ENCODE measurements around the gene REEP6. TPM values are rescaled to one million over a fixed set of nuclear protein-coding genes. Genes with fewer than 3 reads are reported as not detected.
A peak's percentile ranks its signal among the peaks of the same experiment; 100 is the strongest.

Gene REEP6
- total and polyA plus RNA-seq, 2 of the 8 experiments (the other 6 are each of a cell fraction or from before 2014, with no cell fraction given): 12.6 to 20.7 TPM

DNA sequence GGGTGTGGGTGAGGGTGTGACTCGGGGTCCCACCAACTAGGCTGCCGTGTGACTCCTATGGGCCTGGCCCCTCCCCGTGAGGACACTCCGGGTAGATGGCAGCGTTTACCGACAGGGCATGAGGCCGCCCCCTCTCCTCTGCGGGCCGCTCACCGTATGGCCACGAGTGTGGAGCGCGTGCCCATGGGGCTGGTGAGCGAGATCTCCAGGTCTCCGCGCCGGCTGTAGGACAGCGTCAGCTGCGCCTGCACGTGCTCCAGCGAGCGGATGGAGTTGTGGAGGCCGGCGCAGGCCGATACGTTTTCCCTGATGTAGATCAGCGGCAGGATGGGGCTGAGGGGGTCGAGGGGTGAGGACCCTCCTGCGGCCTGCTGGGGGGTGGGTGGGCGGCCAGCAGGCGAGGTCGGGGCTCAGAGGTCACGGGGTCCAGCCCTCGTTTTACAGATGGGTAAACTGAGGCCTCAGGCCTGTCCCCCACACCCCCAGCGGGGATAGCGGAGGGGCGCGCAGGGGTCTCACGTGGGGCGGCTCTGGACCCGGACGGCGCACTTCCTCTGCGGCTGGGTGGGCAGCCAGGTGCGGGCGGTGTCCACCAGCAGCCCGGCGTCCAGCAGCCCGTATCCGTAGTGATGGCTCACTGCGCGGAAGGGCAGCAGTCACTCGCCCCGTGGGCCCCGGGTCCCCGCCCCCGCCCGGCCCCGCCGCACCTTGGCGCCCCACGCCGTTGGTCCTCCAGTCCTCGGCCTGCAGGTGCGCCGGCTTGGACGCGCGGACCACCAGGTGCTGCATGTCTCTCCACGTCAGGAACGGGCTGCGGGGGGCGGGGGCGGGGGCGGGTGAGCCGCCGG lies 7.6 kb upstream of the REEP6 start:
- no peak overlapping the region for H2AK5ac ChIP-seq (ENCODE audit: low read depth, low read length)
- no peak overlapping the region for H3K4me2 ChIP-seq (ENCODE audit: insufficient read depth in 1 of 2, low read depth in 2 of 2, low read length in 2 of 2)
- H2BK20ac ChIP-seq (ENCODE audit: low read length): no peak overlapping the region
- no peak overlapping the region for H2BK12ac ChIP-seq (ENCODE audit: low read depth, low read length)
- H3K23ac ChIP-seq (ENCODE audit: insufficient read length): no peak overlapping the region
- no peaks in the 10 kb centered on the region; the same call in 1 of the 2 replicates for H3K79me1 ChIP-seq (ENCODE audit: low read depth, low read length)
- CTCF ChIA-PET (ENCODE audit: partially characterized antibody): no interaction called here
- no peak overlapping the region for H3K27ac ChIP-seq (ENCODE audit: low read depth, low read length)
- no peak overlapping the region for H3K4me3 ChIP-seq (ENCODE audit: extremely low read depth in 1 of 4, insufficient read depth in 2 of 4, low read depth in 3 of 4, low read length in 4 of 4)
- H3K4me1 ChIP-seq (replicated peaks in 1 of 4; ENCODE audit: control insufficient read depth in 3 of 4, insufficient read depth in 4 of 4, low read length in 3 of 4): no peaks in the 10 kb centered on the region
- POLR2A ChIA-PET (ENCODE audit: partially characterized antibody): no interaction called here
- no peaks in the 10 kb centered on the region for H4K20me1 ChIP-seq (replicated peaks in 1 of 2; ENCODE audit: control insufficient read depth in 1 of 2, insufficient read depth in 2 of 2, low read length in 2 of 2)
- no peaks in the 10 kb centered on the region for H3K36me3 ChIP-seq (ENCODE audit: control insufficient read depth in 2 of 4, insufficient read depth in 4 of 4, low read length in 3 of 4)
- no peak overlapping the region for H3K56ac ChIP-seq (replicated peaks; ENCODE audit: insufficient read length, low read depth, low read length)
- 94% methylated on average over 23 of the region's 77 CpGs; no CpG with 5 or more reads in 1 of the 2 experiments for WGBS, 2 experiments (ENCODE audit: extremely low coverage in 1 of 2, insufficient coverage in 1 of 2, insufficient read length in 1 of 2, insufficient replicate concordance in 2 of 2, low coverage in 1 of 2, low lambda C conversion rate in 2 of 2, missing lambda C conversion rate in 1 of 2)
- no peak overlapping the region for H2AFZ ChIP-seq (ENCODE audit: low read length)
- H4K8ac ChIP-seq (ENCODE audit: extremely low read depth, insufficient read depth, low read length): peak overlapping the region; percentile 68; the same call in 1 of the 2 replicates
- DNase-seq (ENCODE audit: low read depth in 1 of 2, low spot score in 2 of 2) (no peak), FAIRE-seq (no peak)
- no peak overlapping the region for H2BK15ac ChIP-seq (ENCODE audit: low read length)
- H4K5ac ChIP-seq (ENCODE audit: insufficient read length, low read depth, low read length): no peak overlapping the region
- H3K4ac ChIP-seq (replicated peaks; ENCODE audit: insufficient read length, low read depth, low read length): no peak overlapping the region
- no peaks in the 10 kb centered on the region for H3K9me3 ChIP-seq (ENCODE audit: insufficient read depth in 2 of 2, low read depth in 1 of 2, low read length in 1 of 2)
- no peak overlapping the region for H4K91ac ChIP-seq (replicated peaks; ENCODE audit: insufficient read length, low read length)
- no peak overlapping the region for H3K14ac ChIP-seq (ENCODE audit: insufficient read length)
- no peak overlapping the region for H2BK5ac ChIP-seq (ENCODE audit: low read depth, low read length)
- H3K18ac ChIP-seq (ENCODE audit: extremely low read depth, low read length): no peak overlapping the region
- peaks cover 4% of the 10 kb centered on the region; the same call in 1 of the 2 replicates for H3K23me2 ChIP-seq (ENCODE audit: low read depth, low read length)
- H3K9ac ChIP-seq (replicated peaks in 1 of 4; ENCODE audit: extremely low read depth in 1 of 4, low read depth in 3 of 4, low read length in 3 of 4): no peak overlapping the region
- H3K27me3 ChIP-seq (replicated peaks in 1 of 4; ENCODE audit: control insufficient read depth in 3 of 4, extremely low read depth in 1 of 4, insufficient read depth in 3 of 4, low read length in 3 of 4): no peaks in the 10 kb centered on the region
- TF ChIP-seq TAF7 (optimal IDR thresholded peaks at IDR 0.05; ENCODE audit: borderline replicate concordance, low read depth, low read length): no peak
- TF ChIP-seq SIN3A (conservative IDR thresholded peaks at IDR 0.05 in 1 of 2, IDR thresholded peaks at IDR 0.05 in 1 of 2; ENCODE audit: low read depth in 1 of 2, low read length in 2 of 2): no peak
- TF ChIP-seq HDAC6 (IDR thresholded peaks at IDR 0.05; ENCODE audit: low read depth, low read length): no peak
- no peaks in the 10 kb centered on the region for H3K79me2 ChIP-seq (ENCODE audit: control insufficient read depth in 1 of 2, insufficient read depth in 2 of 2, low read length in 2 of 2)
- H2BK120ac ChIP-seq (replicated peaks; ENCODE audit: low read depth, low read length): no peak overlapping the region

Data from H1 (cell line).